Fibroblast of lung (primary cell): ENCODE results near the gene NT5DC3. TPM values are rescaled to one million over a fixed set of nuclear protein-coding genes. Genes with fewer than 3 reads are reported as not detected.

Experiments used
- DNase-seq, 2 donors: peaks; one replicate each; pipeline versions ENCODE4 v3.0.0 to v3.0.0-alpha.2; 2010; ENCODE audit warnings: low read depth in 2 of 2
- H2AFZ ChIP-seq: 2 replicates; pipeline ENCODE4 v1.5.1; 2012; ENCODE audit warnings: low read length, control low read depth, inconsistent platforms
- H3K27ac ChIP-seq: 2 replicates; pipeline ENCODE4 v1.5.1; 2011; ENCODE audit warnings: low read length, control low read depth; ENCODE audit not compliant: insufficient read depth
- H3K27me3 ChIP-seq: 2 replicates; pipeline ENCODE4 v1.5.1; 2011; ENCODE audit warnings: mild to moderate bottlenecking, low read length; ENCODE audit not compliant: control insufficient read depth, insufficient read depth
- H3K36me3 ChIP-seq: 2 replicates; pipeline ENCODE4 v1.5.1; 2011; ENCODE audit warnings: low read length; ENCODE audit not compliant: control insufficient read depth, insufficient read depth
- H3K4me1 ChIP-seq: 2 replicates; pipeline ENCODE4 v1.5.1; 2011; ENCODE audit warnings: low read length; ENCODE audit not compliant: control insufficient read depth, insufficient read depth; ENCODE audit errors: extremely low read depth
- H3K4me2 ChIP-seq: 2 replicates; pipeline ENCODE4 v1.5.1; 2011; ENCODE audit warnings: low read length, control low read depth; ENCODE audit not compliant: insufficient read depth; ENCODE audit errors: extremely low read depth
- H3K4me3 ChIP-seq, 4 experiments: fragments of 200-600 bp in 1 of 4; sonication (generic) in 1 of 4; replicated peaks in 1 of 4; 2 replicates each; pipeline ENCODE4 v1.5.1; 2011 to 2016; ENCODE audit warnings: low read length in 4 of 4, low read depth in 3 of 4, mild to moderate bottlenecking in 3 of 4, control low read depth in 2 of 4, inconsistent platforms in 1 of 4, mixed read lengths in 1 of 4; ENCODE audit not compliant: insufficient read depth in 1 of 4; ENCODE audit errors: control extremely low read depth in 1 of 4
- H3K79me2 ChIP-seq: 2 replicates; pipeline ENCODE4 v1.5.1; 2012; ENCODE audit warnings: mild to moderate bottlenecking, low read length, inconsistent platforms; ENCODE audit not compliant: control insufficient read depth, insufficient read depth
- H3K9ac ChIP-seq: 2 replicates; pipeline ENCODE4 v1.5.1; 2011; ENCODE audit warnings: mild to moderate bottlenecking, low read length, control low read depth; ENCODE audit not compliant: insufficient read depth
- H3K9me3 ChIP-seq: 2 replicates; pipeline ENCODE4 v1.5.1; 2012; ENCODE audit warnings: low read depth, low read length; ENCODE audit not compliant: control insufficient read depth, insufficient read depth
- H4K20me1 ChIP-seq: 2 replicates; pipeline ENCODE4 v1.5.1; 2011; ENCODE audit warnings: low read length; ENCODE audit not compliant: control insufficient read depth, insufficient read depth; ENCODE audit errors: extremely low read depth
- EZH2 ChIP-seq: IDR thresholded peaks from 2 replicates; pipeline ENCODE4 v1.5.1; 2012; ENCODE audit warnings: low read length, control low read depth, mild to moderate bottlenecking; ENCODE audit errors: missing control alignments
- polyA plus RNA-seq, 2 donors: library from polyadenylated mRNA; depleted of rRNA in 1 of 2; stranded (reverse) in 1 of 2; unstranded in 1 of 2; fragments of >200 nt; gene quantifications; 2 replicates each; pipeline ENCODE4 v1.2.1, GENCODE V29; 2011 to 2012; ENCODE audit warnings: missing spikeins in 1 of 2
- total RNA-seq: library from RNA; depleted of rRNA; stranded (reverse); fragments of >200 nt; gene quantifications from 2 replicates; pipeline ENCODE4 v1.2.1, GENCODE V29; 2014
- TF ChIP-seq, protein P1 (sequence below), 2 donors: IDR thresholded peaks in 1 of 2; conservative IDR thresholded peaks in 1 of 2; 1 replicate in 1 of 2; 2 replicates in 1 of 2; pipeline ENCODE4 v1.5.1; 2011 to 2012; ENCODE audit warnings: low read length in 2 of 2, control low read depth in 1 of 2, inconsistent platforms in 1 of 2, low read depth in 1 of 2, mild to moderate bottlenecking in 1 of 2

Gene NT5DC3
- total and polyA plus RNA-seq, 2 donors (not counting 1 experiment from before 2014, with no cell fraction given): 4.1 to 10.4 TPM

DNA sequence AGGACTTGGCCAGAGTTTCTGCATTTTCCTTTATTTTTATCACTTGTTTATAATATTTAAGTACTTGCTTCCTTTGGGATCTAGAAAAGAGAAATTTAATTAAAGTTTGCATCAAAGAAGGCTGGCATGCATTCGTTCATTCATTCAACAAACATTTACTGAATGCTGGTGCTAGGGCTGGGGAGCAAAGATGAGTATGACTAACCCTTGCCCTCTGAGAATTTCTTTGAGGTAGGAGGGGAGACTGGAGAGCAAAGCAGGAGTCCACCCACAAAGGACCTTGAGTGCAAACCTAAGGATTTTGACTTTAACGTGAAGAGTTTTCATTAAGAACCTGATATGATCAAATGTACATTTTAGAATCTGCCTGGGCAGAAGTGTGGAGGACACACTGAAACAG lies 16.1 kb upstream of the NT5DC3 start:
- no peaks in the 10 kb centered on the region for H3K36me3 ChIP-seq
- H3K27me3 ChIP-seq: no peaks in the 10 kb centered on the region
- H3K9ac ChIP-seq: no peak overlapping the region
- H2AFZ ChIP-seq: no peak overlapping the region
- no peak overlapping the region for H3K4me2 ChIP-seq
- H3K9me3 ChIP-seq: no peaks in the 10 kb centered on the region
- H4K20me1 ChIP-seq: no peaks in the 10 kb centered on the region
- no peak for TF ChIP-seq EZH2
- TF ChIP-seq, protein P1, sequence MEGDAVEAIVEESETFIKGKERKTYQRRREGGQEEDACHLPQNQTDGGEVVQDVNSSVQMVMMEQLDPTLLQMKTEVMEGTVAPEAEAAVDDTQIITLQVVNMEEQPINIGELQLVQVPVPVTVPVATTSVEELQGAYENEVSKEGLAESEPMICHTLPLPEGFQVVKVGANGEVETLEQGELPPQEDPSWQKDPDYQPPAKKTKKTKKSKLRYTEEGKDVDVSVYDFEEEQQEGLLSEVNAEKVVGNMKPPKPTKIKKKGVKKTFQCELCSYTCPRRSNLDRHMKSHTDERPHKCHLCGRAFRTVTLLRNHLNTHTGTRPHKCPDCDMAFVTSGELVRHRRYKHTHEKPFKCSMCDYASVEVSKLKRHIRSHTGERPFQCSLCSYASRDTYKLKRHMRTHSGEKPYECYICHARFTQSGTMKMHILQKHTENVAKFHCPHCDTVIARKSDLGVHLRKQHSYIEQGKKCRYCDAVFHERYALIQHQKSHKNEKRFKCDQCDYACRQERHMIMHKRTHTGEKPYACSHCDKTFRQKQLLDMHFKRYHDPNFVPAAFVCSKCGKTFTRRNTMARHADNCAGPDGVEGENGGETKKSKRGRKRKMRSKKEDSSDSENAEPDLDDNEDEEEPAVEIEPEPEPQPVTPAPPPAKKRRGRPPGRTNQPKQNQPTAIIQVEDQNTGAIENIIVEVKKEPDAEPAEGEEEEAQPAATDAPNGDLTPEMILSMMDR (conservative IDR thresholded peaks at IDR 0.05 in 1 of 2, IDR thresholded peaks at IDR 0.05 in 1 of 2; ENCODE audit: low read depth in 1 of 2, low read length in 2 of 2): no peak
- DNase-seq: no peak
- H3K27ac ChIP-seq: no peak overlapping the region
- H3K4me3 ChIP-seq: no peak overlapping the region
- no peaks in the 10 kb centered on the region for H3K79me2 ChIP-seq
- peaks cover 8% of the 10 kb centered on the region for H3K4me1 ChIP-seq

DNA sequence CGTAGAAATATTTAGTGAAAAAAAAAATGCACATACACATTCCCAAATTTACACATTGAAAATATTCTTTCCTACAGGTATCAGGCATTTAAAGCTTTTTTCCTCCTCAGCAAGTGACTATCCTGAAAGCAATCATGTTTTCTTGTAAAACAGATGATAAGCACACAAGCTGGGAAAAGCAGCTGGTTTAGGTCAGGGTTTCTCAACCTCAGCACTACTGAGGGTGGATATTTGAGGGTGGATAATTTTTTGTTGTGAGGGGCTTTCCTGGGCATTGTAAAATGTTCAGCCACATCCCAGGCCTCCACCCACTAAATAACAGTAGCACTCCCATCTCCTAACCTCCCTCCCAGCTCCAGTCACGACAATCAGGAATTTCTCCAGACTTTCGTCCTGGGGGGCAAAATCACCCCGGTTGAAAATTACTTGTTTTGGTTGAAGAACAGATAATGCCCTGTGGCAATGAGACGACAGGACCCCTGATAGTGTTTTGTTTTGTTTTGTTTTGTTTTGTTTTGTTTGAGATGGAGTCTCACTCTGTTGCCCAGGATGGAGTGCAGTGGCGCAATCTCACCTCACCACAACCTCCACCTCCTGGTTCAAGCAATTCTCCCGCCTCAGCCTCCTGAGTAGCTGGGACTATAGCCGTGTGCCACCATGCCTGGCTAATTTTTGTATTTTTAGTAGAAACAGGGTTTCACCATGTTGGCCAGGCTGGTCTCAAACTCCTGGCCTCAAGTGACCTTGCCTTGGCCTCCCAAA lies 15.0 kb upstream of the NT5DC3 start:
- Histone ChIP-seq H4K20me1 (no peaks in the 10 kb centered on the region), H3K4me3 (no peak overlapping the region), H3K27ac (no peak overlapping the region), H3K4me2 (no peak overlapping the region), H3K27me3 (no peaks in the 10 kb centered on the region), H3K36me3 (no peaks in the 10 kb centered on the region), H3K4me1 (peaks cover 8% of the 10 kb centered on the region), H3K9ac (no peak overlapping the region), H2AFZ (no peak overlapping the region), H3K9me3 (no peaks in the 10 kb centered on the region), H3K79me2 (no peaks in the 10 kb centered on the region)
- TF ChIP-seq, protein P1 (conservative IDR thresholded peaks at IDR 0.05 in 1 of 2, IDR thresholded peaks at IDR 0.05 in 1 of 2; ENCODE audit: low read depth in 1 of 2, low read length in 2 of 2): no peak
- TF ChIP-seq EZH2: no peak
- no peak for DNase-seq

DNA sequence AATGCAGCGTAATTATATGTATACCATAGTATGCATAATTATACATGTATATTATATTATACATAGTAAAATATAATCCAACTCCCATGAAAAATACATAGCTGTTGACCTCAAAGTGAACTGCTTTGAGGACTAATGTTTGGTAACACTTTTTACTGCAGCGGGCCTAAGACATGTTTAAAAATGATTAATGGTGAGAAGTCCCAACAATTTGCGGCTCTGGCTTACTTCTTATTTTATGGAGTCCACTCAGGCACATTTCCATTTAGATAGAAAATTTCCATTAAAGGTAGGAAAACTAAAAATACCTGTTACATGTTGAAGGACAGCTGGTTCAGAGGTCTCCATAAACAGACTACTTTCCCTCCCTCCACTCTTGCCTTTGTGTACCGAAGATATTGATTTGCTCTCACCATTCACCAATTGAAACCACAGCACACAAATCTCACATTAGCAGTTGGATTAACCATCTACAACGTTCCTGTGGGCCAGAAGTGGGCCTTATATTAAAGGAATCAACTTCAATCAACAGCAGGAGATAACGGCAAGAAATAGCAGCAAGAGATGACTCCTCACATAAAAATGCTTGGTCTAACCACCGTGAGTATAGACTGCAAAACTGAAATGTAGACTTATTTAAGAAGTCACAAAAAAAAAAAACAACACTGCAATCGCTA lies 14.1 kb upstream of the NT5DC3 start:
- TF ChIP-seq EZH2: no peak
- TF ChIP-seq, protein P1 (conservative IDR thresholded peaks at IDR 0.05 in 1 of 2, IDR thresholded peaks at IDR 0.05 in 1 of 2; ENCODE audit: low read depth in 1 of 2, low read length in 2 of 2): no peak
- no peak overlapping the region for H3K4me2 ChIP-seq
- no peak overlapping the region for H3K9ac ChIP-seq
- H3K4me1 ChIP-seq: peaks cover 8% of the 10 kb centered on the region
- H3K27me3 ChIP-seq: no peaks in the 10 kb centered on the region
- H3K4me3 ChIP-seq: no peak overlapping the region
- no peaks in the 10 kb centered on the region for H3K36me3 ChIP-seq
- no peaks in the 10 kb centered on the region for H4K20me1 ChIP-seq
- H3K79me2 ChIP-seq: no peaks in the 10 kb centered on the region
- H3K9me3 ChIP-seq: no peaks in the 10 kb centered on the region
- no peak overlapping the region for H3K27ac ChIP-seq
- peak; percentile 70 to 95 for DNase-seq
- no peak overlapping the region for H2AFZ ChIP-seq
